GM12801 (cell line): ENCODE results near the gene OTX1.

ENCODE experiments used
- CTCF ChIP-seq: IDR thresholded peaks from one replicate; pipeline ENCODE4 v1.5.1; 2011; ENCODE audit warnings: control low read depth; ENCODE audit not compliant: insufficient read length; ENCODE audit errors: extremely low read depth

OTX1 gene

GRCh38 chr2:63057249-63058143, 6.9 kb downstream of the OTX1 start:
- no peak for TF ChIP-seq CTCF

GRCh38 chr2:63058144-63058920, 7.7 kb downstream of the OTX1 start:
- no peak for TF ChIP-seq CTCF

- TF ChIP-seq CTCF, result no peak
Observed at GRCh38 chr2:63058921-63059792, 8.5 kb downstream of the OTX1 start.

GRCh38 chr2:63059793-63060471, 9.3 kb downstream of the OTX1 start:
- TF ChIP-seq CTCF, result no peak

GRCh38 chr2:63060472-63060991, 9.9 kb downstream of the OTX1 start:
- no peak for TF ChIP-seq CTCF

GRCh38 chr2:63064197-63064596, 13.6 kb downstream of the OTX1 start:
- TF ChIP-seq CTCF, result no peak
